ENCODE results near the gene RNH1. TPM values are rescaled to one million over a fixed set of nuclear protein-coding genes. Genes with fewer than 3 reads are reported as not detected.

Gene RNH1
- total RNA-seq, 1 experiment from 2014 or later = 59.0 TPM

- DNase-seq (ENCODE audit: low spot score) (no peak), ATAC-seq (no peak)
- H3K27me3 Mint-ChIP-seq (ENCODE audit: low read depth) = peaks cover under 1% of the 10 kb centered on the region; the same call in 1 of the 2 replicates
- ChIA-PET POLR2A (no interaction called here), CTCF (interaction anchor here (0.7 to 1.1 kb wide), 3 partner anchors 25 to 205 kb away, joined by 3 to 4 read pairs (median 3); no protein-coding TSS in a partner anchor)
- H3K4me3 Mint-ChIP-seq = no peak overlapping the region
- no peaks in the 10 kb centered on the region for H3K9me3 Mint-ChIP-seq
- no peaks in the 10 kb centered on the region for H3K36me3 Mint-ChIP-seq
- no peaks in the 10 kb centered on the region for H3K4me1 Mint-ChIP-seq
- TF ChIP-seq SOX15 (CRISPR knock-in tag; IDR thresholded peaks at IDR 0.05) = no peak
- no peak for TF ChIP-seq MYBL2 (CRISPR knock-in tag; IDR thresholded peaks at IDR 0.05)
- TF ChIP-seq TP53 (CRISPR knock-in tag; IDR thresholded peaks at IDR 0.05) = no peak
- no peak for TF ChIP-seq ZNF425 (CRISPR knock-in tag; conservative IDR thresholded peaks at IDR 0.05)
- TF ChIP-seq NR3C1 (CRISPR knock-in tag; conservative IDR thresholded peaks at IDR 0.05; ENCODE audit: low read depth) = no peak
- TF ChIP-seq, protein P1, sequence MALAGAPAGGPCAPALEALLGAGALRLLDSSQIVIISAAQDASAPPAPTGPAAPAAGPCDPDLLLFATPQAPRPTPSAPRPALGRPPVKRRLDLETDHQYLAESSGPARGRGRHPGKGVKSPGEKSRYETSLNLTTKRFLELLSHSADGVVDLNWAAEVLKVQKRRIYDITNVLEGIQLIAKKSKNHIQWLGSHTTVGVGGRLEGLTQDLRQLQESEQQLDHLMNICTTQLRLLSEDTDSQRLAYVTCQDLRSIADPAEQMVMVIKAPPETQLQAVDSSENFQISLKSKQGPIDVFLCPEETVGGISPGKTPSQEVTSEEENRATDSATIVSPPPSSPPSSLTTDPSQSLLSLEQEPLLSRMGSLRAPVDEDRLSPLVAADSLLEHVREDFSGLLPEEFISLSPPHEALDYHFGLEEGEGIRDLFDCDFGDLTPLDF (CRISPR knock-in tag; IDR thresholded peaks at IDR 0.05) = no peak
- no peak for TF ChIP-seq FOXP1 (CRISPR knock-in tag; IDR thresholded peaks at IDR 0.05; ENCODE audit: borderline replicate concordance)
- TF ChIP-seq ZNF138 (CRISPR knock-in tag; conservative IDR thresholded peaks at IDR 0.05) = no peak
- no peak for TF ChIP-seq CREB1 (CRISPR knock-in tag; IDR thresholded peaks at IDR 0.05)
- TF ChIP-seq NR1H2 (CRISPR knock-in tag; IDR thresholded peaks at IDR 0.05) = no peak
- TF ChIP-seq, protein P2, sequence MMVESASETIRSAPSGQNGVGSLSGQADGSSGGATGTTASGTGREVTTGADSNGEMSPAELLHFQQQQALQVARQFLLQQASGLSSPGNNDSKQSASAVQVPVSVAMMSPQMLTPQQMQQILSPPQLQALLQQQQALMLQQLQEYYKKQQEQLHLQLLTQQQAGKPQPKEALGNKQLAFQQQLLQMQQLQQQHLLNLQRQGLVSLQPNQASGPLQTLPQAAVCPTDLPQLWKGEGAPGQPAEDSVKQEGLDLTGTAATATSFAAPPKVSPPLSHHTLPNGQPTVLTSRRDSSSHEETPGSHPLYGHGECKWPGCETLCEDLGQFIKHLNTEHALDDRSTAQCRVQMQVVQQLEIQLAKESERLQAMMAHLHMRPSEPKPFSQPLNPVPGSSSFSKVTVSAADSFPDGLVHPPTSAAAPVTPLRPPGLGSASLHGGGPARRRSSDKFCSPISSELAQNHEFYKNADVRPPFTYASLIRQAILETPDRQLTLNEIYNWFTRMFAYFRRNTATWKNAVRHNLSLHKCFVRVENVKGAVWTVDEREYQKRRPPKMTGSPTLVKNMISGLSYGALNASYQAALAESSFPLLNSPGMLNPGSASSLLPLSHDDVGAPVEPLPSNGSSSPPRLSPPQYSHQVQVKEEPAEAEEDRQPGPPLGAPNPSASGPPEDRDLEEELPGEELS (CRISPR knock-in tag; IDR thresholded peaks at IDR 0.05) = no peak
- TF ChIP-seq, protein P3, sequence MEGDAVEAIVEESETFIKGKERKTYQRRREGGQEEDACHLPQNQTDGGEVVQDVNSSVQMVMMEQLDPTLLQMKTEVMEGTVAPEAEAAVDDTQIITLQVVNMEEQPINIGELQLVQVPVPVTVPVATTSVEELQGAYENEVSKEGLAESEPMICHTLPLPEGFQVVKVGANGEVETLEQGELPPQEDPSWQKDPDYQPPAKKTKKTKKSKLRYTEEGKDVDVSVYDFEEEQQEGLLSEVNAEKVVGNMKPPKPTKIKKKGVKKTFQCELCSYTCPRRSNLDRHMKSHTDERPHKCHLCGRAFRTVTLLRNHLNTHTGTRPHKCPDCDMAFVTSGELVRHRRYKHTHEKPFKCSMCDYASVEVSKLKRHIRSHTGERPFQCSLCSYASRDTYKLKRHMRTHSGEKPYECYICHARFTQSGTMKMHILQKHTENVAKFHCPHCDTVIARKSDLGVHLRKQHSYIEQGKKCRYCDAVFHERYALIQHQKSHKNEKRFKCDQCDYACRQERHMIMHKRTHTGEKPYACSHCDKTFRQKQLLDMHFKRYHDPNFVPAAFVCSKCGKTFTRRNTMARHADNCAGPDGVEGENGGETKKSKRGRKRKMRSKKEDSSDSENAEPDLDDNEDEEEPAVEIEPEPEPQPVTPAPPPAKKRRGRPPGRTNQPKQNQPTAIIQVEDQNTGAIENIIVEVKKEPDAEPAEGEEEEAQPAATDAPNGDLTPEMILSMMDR (IDR thresholded peaks at IDR 0.05) = no peak
- no peak for TF ChIP-seq NFE2L1 (CRISPR knock-in tag; IDR thresholded peaks at IDR 0.05)
- no peak for TF ChIP-seq ELF4 (CRISPR knock-in tag; IDR thresholded peaks at IDR 0.05; ENCODE audit: low read depth)
- TF ChIP-seq, protein P4, sequence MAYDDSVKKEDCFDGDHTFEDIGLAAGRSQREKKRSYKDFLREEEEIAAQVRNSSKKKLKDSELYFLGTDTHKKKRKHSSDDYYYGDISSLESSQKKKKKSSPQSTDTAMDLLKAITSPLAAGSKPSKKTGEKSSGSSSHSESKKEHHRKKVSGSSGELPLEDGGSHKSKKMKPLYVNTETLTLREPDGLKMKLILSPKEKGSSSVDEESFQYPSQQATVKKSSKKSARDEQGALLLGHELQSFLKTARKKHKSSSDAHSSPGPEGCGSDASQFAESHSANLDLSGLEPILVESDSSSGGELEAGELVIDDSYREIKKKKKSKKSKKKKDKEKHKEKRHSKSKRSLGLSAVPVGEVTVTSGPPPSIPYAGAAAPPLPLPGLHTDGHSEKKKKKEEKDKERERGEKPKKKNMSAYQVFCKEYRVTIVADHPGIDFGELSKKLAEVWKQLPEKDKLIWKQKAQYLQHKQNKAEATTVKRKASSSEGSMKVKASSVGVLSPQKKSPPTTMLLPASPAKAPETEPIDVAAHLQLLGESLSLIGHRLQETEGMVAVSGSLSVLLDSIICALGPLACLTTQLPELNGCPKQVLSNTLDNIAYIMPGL (CRISPR knock-in tag; IDR thresholded peaks at IDR 0.05) = no peak
- TF ChIP-seq, protein P5, sequence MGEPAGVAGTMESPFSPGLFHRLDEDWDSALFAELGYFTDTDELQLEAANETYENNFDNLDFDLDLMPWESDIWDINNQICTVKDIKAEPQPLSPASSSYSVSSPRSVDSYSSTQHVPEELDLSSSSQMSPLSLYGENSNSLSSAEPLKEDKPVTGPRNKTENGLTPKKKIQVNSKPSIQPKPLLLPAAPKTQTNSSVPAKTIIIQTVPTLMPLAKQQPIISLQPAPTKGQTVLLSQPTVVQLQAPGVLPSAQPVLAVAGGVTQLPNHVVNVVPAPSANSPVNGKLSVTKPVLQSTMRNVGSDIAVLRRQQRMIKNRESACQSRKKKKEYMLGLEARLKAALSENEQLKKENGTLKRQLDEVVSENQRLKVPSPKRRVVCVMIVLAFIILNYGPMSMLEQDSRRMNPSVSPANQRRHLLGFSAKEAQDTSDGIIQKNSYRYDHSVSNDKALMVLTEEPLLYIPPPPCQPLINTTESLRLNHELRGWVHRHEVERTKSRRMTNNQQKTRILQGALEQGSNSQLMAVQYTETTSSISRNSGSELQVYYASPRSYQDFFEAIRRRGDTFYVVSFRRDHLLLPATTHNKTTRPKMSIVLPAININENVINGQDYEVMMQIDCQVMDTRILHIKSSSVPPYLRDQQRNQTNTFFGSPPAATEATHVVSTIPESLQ (CRISPR knock-in tag; IDR thresholded peaks at IDR 0.05) = no peak
- TF ChIP-seq JUN (CRISPR knock-in tag; IDR thresholded peaks at IDR 0.05) = no peak
- TF ChIP-seq KAT7 (CRISPR knock-in tag; IDR thresholded peaks at IDR 0.05; ENCODE audit: borderline replicate concordance) = no peak
- no peak overlapping the region for H3K27ac Mint-ChIP-seq
Measured at GRCh38 chr11:550746-551085, 43.7 kb upstream of the RNH1 start.
